HT1080 (cell line): Measurements from ENCODE around the gene KYNU. TPM values are rescaled to one million over a fixed set of nuclear protein-coding genes. Genes with fewer than 3 reads are reported as not detected.
A peak's percentile ranks its signal among the peaks of the same experiment; 100 is the strongest.
"Not testable (repeated sequence)": the region's sequence is repeated elsewhere in the genome, so short reads cannot be mapped to it uniquely, and the experiment has no call there.

Source experiments
- DNase-seq: peaks from one replicate; pipeline ENCODE4 v3.0.0-alpha.2; 2015; ENCODE audit warnings: low read depth
- total RNA-seq: library from RNA; depleted of rRNA; stranded (reverse); fragments of >200 nt; shearing (Covaris generic); gene quantifications from 2 replicates; pipeline ENCODE4 v1.2.3, GENCODE V29; 2014

The KYNU gene
- total RNA-seq, 1 experiment from 2014 or later, result 1.0 TPM

- DNase-seq, result no peak
These were observed 6.9 kb upstream of the KYNU start for GRCh38 chr2:142870526-142870925.

GRCh38 chr2:142871396-142871795, 6.1 kb upstream of the KYNU start:
- DNase-seq, result no peak

GRCh38 chr2:142872882-142873724, 4.4 kb upstream of the KYNU start:
- peak; percentile 87 for DNase-seq

GRCh38 chr2:142873831-142874287, 3.6 kb upstream of the KYNU start:
- DNase-seq, result no peak

GRCh38 chr2:142874293-142874814, 3.1 kb upstream of the KYNU start:
- peak; percentile 93 for DNase-seq

- no peak for DNase-seq
These were observed 2.5 kb upstream of the KYNU start for GRCh38 chr2:142875010-142875409.

- DNase-seq, result no peak
These were observed 1.8 kb upstream of the KYNU start for GRCh38 chr2:142875652-142876051.

- DNase-seq, result no peak
These were observed 1.0 kb upstream of the KYNU start for GRCh38 chr2:142876423-142876822.

GRCh38 chr2:142878031-142878678, 691 bp downstream of the KYNU start:
- no peak for DNase-seq

- DNase-seq, result no peak
These were observed 1.7 kb downstream of the KYNU start for GRCh38 chr2:142879151-142879550.

GRCh38 chr2:142880279-142880678, 2.8 kb downstream of the KYNU start:
- DNase-seq, result peak; percentile 73

GRCh38 chr2:142881619-142882018, 4.2 kb downstream of the KYNU start:
- no peak for DNase-seq

- not testable (repeated sequence) for DNase-seq
These were observed 5.0 kb downstream of the KYNU start for GRCh38 chr2:142882500-142882899.

GRCh38 chr2:142883526-142883925, 6.1 kb downstream of the KYNU start:
- DNase-seq, result no peak

- DNase-seq, result no peak
These were observed 8.1 kb downstream of the KYNU start for GRCh38 chr2:142885543-142885942.

- no peak for DNase-seq
These were observed 15.3 kb downstream of the KYNU start for GRCh38 chr2:142892715-142893114.

GRCh38 chr2:142893241-142893640, 15.8 kb downstream of the KYNU start:
- no peak for DNase-seq

- peak; percentile 15 for DNase-seq
These were observed 20.3 kb downstream of the KYNU start for GRCh38 chr2:142897807-142898206.

GRCh38 chr2:142900327-142900726, 22.9 kb downstream of the KYNU start:
- not testable (repeated sequence) for DNase-seq

- no peak for DNase-seq
These were observed 24.3 kb downstream of the KYNU start for GRCh38 chr2:142901780-142902179.

GRCh38 chr2:142903726-142904125, 26.3 kb downstream of the KYNU start:
- not testable (repeated sequence) for DNase-seq

- DNase-seq, result no peak
These were observed 30.2 kb downstream of the KYNU start for GRCh38 chr2:142907653-142908052.
